ENCODE results near the gene HTR3D. TPM values are rescaled to one million over a fixed set of nuclear protein-coding genes. Genes with fewer than 3 reads are reported as not detected.

HTR3D gene
- total and polyA plus RNA-seq, 10 of the 15 experiments (the other 5 are each of a cell fraction or from before 2014, with no cell fraction given) = not detected

DNA sequence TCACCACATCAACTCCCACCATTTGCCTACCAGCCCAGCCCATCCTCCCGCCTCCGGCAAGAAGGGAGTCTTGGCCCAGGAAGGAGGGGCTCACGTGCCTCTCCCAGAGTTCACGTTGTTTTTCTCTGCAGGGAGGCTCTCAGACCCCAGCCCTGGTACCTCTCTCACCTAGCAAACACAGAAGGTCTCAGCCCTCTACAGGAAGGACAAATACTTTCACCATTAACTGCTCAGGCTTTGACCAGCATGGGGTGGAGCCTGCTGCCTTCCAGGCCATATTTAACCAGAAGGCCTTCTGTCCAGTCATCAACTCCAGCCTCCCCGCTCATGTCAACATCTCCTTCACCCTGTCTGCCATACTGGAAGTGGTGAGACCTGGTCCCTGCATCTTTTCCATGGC is 46.3 kb downstream of the HTR3D start:
- no peak overlapping the region for H3K27ac ChIP-seq (ENCODE audit: control insufficient read depth, insufficient read depth)
- TF ChIP-seq DPF2 (IDR thresholded peaks at IDR 0.05) (no peak), SREBF1 (IDR thresholded peaks at IDR 0.05; ENCODE audit: low read length) (no peak), BHLHE40 (IDR thresholded peaks at IDR 0.05; ENCODE audit: borderline replicate concordance in 1 of 2, low read depth in 2 of 2, low read length in 1 of 2) (no peak), TAF1 (IDR thresholded peaks at IDR 0.05; ENCODE audit: borderline replicate concordance, low read depth, low read length) (no peak), ZNF384 (IDR thresholded peaks at IDR 0.05; ENCODE audit: borderline replicate concordance, low read depth, low read length) (no peak), ETV6 (conservative IDR thresholded peaks at IDR 0.05 in 1 of 2, IDR thresholded peaks at IDR 0.05 in 1 of 2; ENCODE audit: borderline replicate concordance in 1 of 2, low read depth in 1 of 2) (no peak), ZZZ3 (IDR thresholded peaks at IDR 0.05; ENCODE audit: control insufficient read depth, insufficient read length, low read depth) (no peak), PAX8 (IDR thresholded peaks at IDR 0.05) (no peak), NRF1 (conservative IDR thresholded peaks at IDR 0.05; ENCODE audit: low read depth, low read length) (no peak), BMI1 (IDR thresholded peaks at IDR 0.05; ENCODE audit: borderline replicate concordance) (no peak)
- TF ChIP-seq, protein P1, sequence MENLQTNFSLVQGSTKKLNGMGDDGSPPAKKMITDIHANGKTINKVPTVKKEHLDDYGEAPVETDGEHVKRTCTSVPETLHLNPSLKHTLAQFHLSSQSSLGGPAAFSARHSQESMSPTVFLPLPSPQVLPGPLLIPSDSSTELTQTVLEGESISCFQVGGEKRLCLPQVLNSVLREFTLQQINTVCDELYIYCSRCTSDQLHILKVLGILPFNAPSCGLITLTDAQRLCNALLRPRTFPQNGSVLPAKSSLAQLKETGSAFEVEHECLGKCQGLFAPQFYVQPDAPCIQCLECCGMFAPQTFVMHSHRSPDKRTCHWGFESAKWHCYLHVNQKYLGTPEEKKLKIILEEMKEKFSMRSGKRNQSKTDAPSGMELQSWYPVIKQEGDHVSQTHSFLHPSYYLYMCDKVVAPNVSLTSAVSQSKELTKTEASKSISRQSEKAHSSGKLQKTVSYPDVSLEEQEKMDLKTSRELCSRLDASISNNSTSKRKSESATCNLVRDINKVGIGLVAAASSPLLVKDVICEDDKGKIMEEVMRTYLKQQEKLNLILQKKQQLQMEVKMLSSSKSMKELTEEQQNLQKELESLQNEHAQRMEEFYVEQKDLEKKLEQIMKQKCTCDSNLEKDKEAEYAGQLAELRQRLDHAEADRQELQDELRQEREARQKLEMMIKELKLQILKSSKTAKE (IDR thresholded peaks at IDR 0.05; ENCODE audit: low read depth, poor library complexity, severe bottlenecking) = no peak
- 50% methylated on average over 5 of the region's 5 CpGs for WGBS (ENCODE audit: insufficient coverage, insufficient replicate concordance, low lambda C conversion rate, missing lambda C conversion rate)
- SMC1A ChIA-PET (ENCODE audit: uncharacterized antibody, unreplicated experiment) = no interaction called here
- H3K4me1 ChIP-seq (ENCODE audit: control insufficient read depth, insufficient read depth, low read length) = no peaks in the 10 kb centered on the region
- RAD21 ChIA-PET (ENCODE audit: unreplicated experiment) = no interaction called here
- POLR2A ChIA-PET = no interaction called here
- FAIRE-seq (no peak), ATAC-seq (no peak), DNase-seq (ENCODE audit: low read depth, low spot score) (no peak)
- no peak overlapping the region for H3K9ac ChIP-seq (ENCODE audit: control insufficient read depth, insufficient read depth, low read length)
- no peak overlapping the region for H3K4me3 ChIP-seq
- H3K4me2 ChIP-seq (ENCODE audit: control insufficient read depth, insufficient read depth) = no peak overlapping the region
- intact Hi-C loops (cut with micrococcal nuclease; ENCODE audit: unreplicated experiment) (no loop called here), in situ Hi-C loops (cut with MboI) (no loop called here)
- H3K9me3 ChIP-seq (replicated peaks; ENCODE audit: control insufficient read depth, insufficient read depth, low read length) = no peaks in the 10 kb centered on the region; the same call in 2 of the 3 replicates
- H3K79me2 ChIP-seq (ENCODE audit: control insufficient read depth, insufficient read depth, low read length) = no peaks in the 10 kb centered on the region
- no peaks in the 10 kb centered on the region for H3K36me3 ChIP-seq (ENCODE audit: control insufficient read depth in 2 of 2, insufficient read depth in 2 of 2, low read length in 1 of 2)
- no peak overlapping the region for H2AFZ ChIP-seq (ENCODE audit: control insufficient read depth, low read depth, low read length)
- H4K20me1 ChIP-seq (ENCODE audit: control insufficient read depth, insufficient read depth) = no peaks in the 10 kb centered on the region
- H3K27me3 ChIP-seq (replicated peaks in 1 of 2; ENCODE audit: control insufficient read depth in 2 of 2, insufficient read depth in 2 of 2, low read length in 1 of 2) = no peaks in the 10 kb centered on the region
- BruUV-seq (replicated peaks) = no TSS peak
- CTCF ChIA-PET = no interaction called here
